GM19324 (cell line): Measurements from ENCODE around the gene TAP2.
"Not testable (repeated sequence)": the region's sequence is repeated elsewhere in the genome, so short reads cannot be mapped to it uniquely, and the experiment has no call there.

Source experiments
- ATAC-seq: cut with Tn5 transposase; IDR thresholded peaks from one replicate; pipeline ENCODE4 v1.9.1; 2021; ENCODE audit warnings: mild to moderate bottlenecking, moderate library complexity; ENCODE audit not compliant: unreplicated experiment, low FRiP score

The TAP2 gene

DNA sequence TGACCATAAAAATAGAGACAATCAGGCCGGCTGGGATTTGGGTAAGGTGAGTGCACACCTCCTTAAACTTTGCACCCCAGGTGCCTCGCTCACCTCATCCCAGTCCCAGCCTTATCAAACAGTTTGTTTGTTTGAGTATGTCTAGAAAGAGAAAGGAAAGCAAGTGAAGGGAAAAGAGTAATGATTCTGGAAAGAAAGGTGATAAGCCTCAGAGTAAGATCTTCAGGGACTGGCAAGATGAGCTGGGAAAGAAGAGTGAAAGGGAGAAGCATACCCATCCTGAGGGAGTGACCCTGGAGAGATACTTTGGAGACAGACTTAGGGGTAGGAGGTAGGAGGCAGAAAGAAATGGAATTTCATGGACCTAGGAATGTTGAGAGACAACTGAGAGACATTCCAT lies 1.7 kb downstream of the TAP2 start:
- no peak for ATAC-seq

DNA sequence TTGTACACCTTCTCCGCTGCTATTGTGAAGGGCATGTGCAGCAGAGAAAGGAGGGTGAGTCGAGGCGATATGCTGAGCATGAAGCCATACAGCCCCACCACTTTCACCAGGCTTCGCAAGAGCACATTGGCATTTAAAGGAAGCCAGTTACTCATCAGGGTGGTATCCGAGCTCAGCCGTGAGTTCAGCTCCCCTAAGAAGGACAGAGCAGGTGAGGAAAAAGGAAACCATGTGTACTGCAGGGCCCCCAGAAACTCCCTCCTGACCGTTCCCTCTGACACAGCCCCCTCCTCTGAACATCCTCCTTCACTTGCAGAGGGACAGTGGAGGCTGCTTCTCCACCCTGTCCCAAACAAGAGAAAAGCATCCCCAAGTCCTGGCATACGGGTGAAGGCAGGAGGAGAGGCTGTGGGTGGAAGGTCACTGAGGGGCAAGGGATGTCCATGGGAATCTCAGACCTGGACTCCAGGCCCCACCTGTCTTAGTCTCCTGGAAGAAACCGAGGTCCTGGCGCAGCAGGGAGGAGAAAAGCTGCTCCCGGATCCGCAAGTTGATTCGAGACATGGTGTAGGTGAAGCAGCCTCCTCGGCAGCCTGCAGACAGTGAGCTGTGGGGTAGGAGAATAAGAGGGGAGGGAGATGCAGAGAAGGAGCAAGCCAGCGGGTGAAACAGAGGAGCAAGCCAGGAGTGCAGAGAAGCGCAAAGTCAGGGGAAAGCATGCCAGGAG lies 3.2 kb downstream of the TAP2 start:
- ATAC-seq: no peak

DNA sequence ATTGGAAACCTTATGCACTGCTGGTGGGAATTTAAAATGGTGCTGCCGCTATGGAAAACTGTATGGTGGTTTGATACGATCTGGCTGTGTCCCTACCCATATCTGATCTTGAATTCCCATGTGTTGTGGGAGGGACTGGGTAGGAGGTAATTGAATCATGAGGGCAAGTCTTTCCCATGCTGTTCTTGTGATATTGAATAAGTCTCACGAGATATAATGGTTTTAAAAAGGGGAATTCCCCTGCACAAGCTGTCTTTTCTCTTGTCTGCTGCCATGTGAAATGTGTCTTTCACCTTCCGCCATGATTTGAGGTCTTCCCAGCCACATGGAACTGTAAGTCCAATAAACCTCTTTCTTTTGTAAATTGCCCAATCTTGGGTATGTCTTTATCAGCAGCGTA lies 4.9 kb downstream of the TAP2 start:
- ATAC-seq: no peak

DNA sequence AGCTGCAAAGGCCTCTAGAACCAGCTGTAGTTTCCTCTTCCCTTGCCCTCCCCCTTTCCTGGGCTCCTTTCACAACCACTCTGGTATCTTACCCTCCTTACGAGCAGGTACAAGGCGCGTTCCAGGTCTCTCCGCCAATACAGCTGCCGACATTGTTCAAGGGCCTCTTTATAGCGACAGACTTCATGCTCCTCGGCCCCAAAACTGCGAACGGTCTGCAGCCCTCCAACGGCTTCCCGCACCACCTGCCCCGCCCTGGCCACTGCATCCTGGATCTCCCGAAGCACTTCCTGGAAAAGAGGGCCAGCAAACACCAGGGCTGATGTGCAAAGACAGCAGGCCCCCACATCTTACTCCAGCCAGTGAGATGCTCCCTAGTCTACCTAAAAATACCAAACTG lies 6.0 kb downstream of the TAP2 start:
- no peak for ATAC-seq

- ATAC-seq: no peak
Observed at GRCh38 chr6:32830936-32831335, 7.6 kb downstream of the TAP2 start.

DNA sequence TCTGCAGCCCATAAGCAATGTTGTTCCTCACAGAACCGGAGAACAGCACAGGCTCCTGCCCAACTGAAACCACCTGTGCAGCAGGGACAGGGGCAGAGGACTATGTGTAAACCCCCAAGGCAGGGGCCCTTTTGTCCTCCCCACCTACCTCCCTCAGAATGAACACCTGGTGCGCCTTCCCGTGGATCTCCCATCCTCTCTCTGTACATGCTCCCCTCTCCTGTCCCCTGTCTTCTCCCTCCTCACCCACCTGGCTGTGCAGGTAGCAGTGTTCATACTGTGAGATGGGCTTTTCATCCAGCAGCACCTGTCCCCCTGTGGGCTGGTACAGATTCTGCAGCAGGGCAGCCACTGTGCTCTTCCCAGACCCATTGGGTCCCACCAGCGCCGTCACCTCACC lies 8.5 kb downstream of the TAP2 start:
- ATAC-seq: no peak

DNA sequence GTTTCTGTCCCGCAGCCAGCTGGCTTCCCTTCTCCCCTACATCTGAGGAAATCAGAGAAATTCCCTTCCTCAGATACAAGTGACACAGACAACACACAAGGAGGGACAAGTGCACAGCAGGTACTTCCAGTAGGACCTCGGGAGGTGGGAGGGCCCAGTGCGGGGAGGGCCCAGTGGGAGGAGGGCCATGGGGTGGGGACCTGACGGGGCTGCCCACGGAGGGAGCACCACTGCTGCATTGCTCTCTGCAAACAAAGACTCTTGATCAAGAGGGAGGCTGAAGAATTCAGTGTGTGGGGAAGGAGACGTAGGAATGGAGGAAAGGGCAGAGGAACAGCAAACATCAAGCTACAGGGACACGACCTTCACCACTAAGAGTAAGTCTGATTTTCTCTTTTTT lies 9.0 kb downstream of the TAP2 start:
- ATAC-seq: no peak

GRCh38 chr6:32827025-32827424 lies 11.5 kb downstream of the TAP2 start:
- no peak for ATAC-seq

- ATAC-seq: no peak
Observed at GRCh38 chr6:32825966-32826365, 12.6 kb downstream of the TAP2 start.

DNA sequence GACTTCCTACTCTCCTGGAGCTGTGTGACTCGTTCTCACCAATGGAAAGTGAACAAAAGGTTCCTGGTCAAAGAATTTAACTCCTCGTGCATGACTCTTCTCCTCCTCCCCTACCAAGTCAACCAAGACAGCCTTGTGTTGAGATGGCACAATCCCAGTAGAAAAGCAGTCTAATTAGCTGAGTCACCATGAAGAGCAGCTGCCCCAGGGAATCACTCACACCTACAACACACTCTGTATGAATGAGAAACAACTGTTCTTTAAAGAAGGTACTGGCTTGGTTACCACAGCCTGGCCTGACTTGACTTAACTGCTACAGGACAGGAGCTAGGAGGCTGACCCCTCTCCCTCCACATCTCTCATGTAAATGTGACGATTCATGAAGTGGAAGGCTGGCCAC lies 18.8 kb downstream of the TAP2 start:
- ATAC-seq: no peak

- no peak for ATAC-seq
Observed at GRCh38 chr6:32818867-32819266, 19.7 kb downstream of the TAP2 start.

DNA sequence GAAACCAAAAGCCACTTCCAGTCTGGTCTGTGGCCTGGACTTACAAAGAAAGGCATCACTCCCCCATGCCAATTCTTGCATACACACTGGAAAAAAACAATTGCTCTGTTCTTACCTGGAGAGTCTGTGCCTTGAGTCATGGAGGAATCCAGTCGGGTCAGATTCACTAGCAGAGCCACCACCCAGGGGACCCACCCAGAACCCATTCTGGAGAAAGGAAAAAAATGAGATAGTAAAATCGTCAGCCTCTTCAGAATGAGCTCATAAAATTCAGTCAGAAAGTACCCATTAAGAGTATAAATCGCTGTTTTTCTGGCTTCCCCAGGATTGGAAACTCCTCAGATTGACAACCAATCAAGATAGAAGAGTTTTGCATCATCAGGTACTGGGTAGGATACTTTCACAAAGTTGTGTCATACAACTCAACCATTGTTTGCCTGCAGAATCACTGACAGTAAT lies 21.8 kb downstream of the TAP2 start, which contains the start of gene HLA-DOB:
Gene HLA-DOB, minus strand, starts transcription at position 257 of the 459 bp plus-strand sequence. Its CDS starts 51 bp downstream, at position 206.
- peak; percentile 39 for ATAC-seq

GRCh38 chr6:32815996-32816395 lies 22.5 kb downstream of the TAP2 start:
- ATAC-seq: peak; percentile 63

- no peak for ATAC-seq
Observed at GRCh38 chr6:32815115-32815514, 23.4 kb downstream of the TAP2 start.

- ATAC-seq: no peak
Observed at GRCh38 chr6:32814145-32814544, 24.4 kb downstream of the TAP2 start.

GRCh38 chr6:32809171-32809570 lies 29.4 kb downstream of the TAP2 start:
- ATAC-seq: no peak

DNA sequence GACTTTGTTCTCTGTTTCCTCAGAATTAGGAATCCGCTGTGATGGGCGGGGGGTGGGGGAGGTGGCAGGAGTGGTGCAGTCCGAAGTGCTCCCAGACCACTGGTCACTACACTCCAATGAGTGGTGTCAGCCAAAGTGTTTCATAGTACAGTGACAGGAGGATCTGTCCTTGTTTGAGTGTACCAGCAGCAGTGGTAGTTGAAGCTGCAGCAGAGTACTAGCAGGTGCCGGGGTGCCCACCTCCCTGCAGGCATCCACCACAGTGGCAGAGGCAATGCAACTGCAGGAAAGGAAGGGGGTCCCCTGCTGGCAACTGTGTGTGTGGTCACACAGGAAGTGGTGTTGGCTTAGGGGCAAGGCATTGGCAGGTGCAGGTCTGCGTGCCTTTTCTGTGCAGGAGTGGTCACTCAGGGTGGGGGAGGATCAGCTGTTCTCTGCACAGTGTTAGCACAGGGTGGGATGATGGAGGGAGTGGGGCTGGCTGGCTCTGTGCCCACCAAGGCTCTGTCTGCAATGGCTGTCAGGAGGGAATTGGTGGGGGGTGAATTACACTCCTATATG lies 31.4 kb downstream of the TAP2 start:
- ATAC-seq: no peak

- not testable (repeated sequence) for ATAC-seq
Observed at GRCh38 chr6:32805404-32805803, 33.1 kb downstream of the TAP2 start.

- no peak for ATAC-seq
Observed at GRCh38 chr6:32803416-32803815, 35.1 kb downstream of the TAP2 start.

DNA sequence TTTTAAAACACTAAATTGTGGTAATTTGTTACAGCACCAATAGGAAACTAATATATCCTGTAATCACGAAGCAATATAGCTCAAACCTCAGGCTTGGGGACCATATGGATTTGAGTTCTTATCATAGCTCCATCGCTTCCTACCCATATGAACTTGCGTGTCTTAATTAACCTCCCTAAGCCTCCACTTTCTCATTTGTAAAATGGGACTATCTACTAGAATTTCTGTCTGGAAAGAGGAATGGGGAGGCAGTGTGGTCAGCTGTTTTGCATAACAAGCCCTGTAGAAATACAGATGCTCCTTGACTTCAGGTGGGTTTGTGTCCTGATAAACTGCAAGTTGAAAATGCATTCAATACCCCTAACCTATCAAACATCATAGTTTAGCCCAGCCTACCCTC lies 38.8 kb downstream of the TAP2 start:
- ATAC-seq: no peak

GRCh38 chr6:32799168-32799567 lies 39.4 kb downstream of the TAP2 start:
- no peak for ATAC-seq
